ENCODE measurements around the gene CDH22.

DNA sequence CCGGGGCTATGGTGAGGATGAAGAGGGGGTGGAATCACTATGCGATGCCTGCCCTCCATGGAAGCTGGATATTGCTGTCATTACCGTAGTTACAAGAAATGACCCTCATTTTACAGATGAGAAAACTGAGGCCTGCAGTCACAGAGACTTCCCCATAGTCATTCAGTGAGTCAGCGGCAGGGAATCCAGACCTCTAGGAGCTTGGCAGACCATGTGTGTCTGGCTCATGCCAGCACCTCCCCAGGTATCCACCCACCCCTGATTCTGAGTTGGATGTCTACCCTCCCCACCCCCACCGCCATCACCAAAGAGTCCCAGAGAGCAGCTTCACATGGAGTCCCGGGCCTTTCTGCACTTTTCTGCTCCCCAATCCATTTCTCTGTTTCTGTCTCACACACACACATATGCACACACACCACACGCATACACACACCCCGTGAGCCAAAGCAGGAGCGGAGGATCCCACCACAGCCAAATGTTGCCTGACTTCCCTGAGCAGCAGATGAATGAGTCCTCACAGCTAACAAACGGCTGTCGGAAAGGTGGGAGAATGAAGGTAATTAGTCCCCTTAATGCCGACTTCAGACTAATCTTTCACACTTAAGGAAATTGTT, 24.8 kb downstream of the CDH22 start:
- TF ChIP-seq, protein P1, sequence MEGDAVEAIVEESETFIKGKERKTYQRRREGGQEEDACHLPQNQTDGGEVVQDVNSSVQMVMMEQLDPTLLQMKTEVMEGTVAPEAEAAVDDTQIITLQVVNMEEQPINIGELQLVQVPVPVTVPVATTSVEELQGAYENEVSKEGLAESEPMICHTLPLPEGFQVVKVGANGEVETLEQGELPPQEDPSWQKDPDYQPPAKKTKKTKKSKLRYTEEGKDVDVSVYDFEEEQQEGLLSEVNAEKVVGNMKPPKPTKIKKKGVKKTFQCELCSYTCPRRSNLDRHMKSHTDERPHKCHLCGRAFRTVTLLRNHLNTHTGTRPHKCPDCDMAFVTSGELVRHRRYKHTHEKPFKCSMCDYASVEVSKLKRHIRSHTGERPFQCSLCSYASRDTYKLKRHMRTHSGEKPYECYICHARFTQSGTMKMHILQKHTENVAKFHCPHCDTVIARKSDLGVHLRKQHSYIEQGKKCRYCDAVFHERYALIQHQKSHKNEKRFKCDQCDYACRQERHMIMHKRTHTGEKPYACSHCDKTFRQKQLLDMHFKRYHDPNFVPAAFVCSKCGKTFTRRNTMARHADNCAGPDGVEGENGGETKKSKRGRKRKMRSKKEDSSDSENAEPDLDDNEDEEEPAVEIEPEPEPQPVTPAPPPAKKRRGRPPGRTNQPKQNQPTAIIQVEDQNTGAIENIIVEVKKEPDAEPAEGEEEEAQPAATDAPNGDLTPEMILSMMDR (conservative IDR thresholded peaks at IDR 0.05; ENCODE audit: low read depth, low read length): no peak
- no peak for TF ChIP-seq EZH2 (IDR thresholded peaks at IDR 0.05; ENCODE audit: borderline replicate concordance, low read depth, low read length, poor library complexity, severe bottlenecking)

All from A673 (cell line).